Activated CD8-positive, alpha-beta T cell treated with anti-CD3 and anti-CD28 coated beads for 36 hours (primary cell): Measurements from ENCODE around the gene RYR2. TPM values are rescaled to one million over a fixed set of nuclear protein-coding genes. Genes with fewer than 3 reads are reported as not detected.
A peak's percentile ranks its signal among the peaks of the same experiment; 100 is the strongest.

Source experiments
- ATAC-seq: fragments of 200-7000 bp; cut with Tn5 transposase; one replicate; pipeline ENCODE4 v1.10.0; 2021; ENCODE audit warnings: mild to moderate bottlenecking, moderate library complexity
- CTCF ChIA-PET: fragments of 350-600 bp; sonication (Branson Sonifier 250); formaldehyde crosslinking; loops from one replicate; lab custom pipeline; 2021; ENCODE audit warnings: antibody characterized with exemption; lab: Charles Lee
- POLR2A ChIA-PET: fragments of 350-600 bp; sonication (Branson Sonifier 250); formaldehyde crosslinking; loops from one replicate; lab custom pipeline; 2021; ENCODE audit warnings: antibody characterized with exemption; lab: Charles Lee
- DNase-seq: peaks from one replicate; pipeline ENCODE4 v3.0.0-alpha.2; 2020
- H3K27ac Mint-ChIP-seq: one replicate; pipeline ENCODE4 v1.8.0; 2021; ENCODE audit warnings: mild to moderate bottlenecking, mixed read lengths
- H3K27me3 Mint-ChIP-seq: one replicate; pipeline ENCODE4 v1.8.0; 2021; ENCODE audit warnings: mixed read lengths
- H3K36me3 Mint-ChIP-seq: one replicate; pipeline ENCODE4 v1.8.0; 2021; ENCODE audit warnings: low read depth, mixed read lengths
- H3K4me1 Mint-ChIP-seq: one replicate; pipeline ENCODE4 v1.8.0; 2021; ENCODE audit warnings: low read depth, mixed read lengths
- H3K4me3 Mint-ChIP-seq: one replicate; pipeline ENCODE4 v1.8.0; 2021; ENCODE audit warnings: mild to moderate bottlenecking, moderate library complexity, mixed read lengths
- H3K9me3 Mint-ChIP-seq: one replicate; pipeline ENCODE4 v1.8.0; 2021; ENCODE audit warnings: mixed read lengths
- intact Hi-C: fragments of 100-400 bp; cut with micrococcal nuclease; formaldehyde crosslinking; loops from one replicate; pipeline ENCODE4 v1.10.0; 2022
- total RNA-seq, 2 experiments: library from RNA; stranded (reverse); gene quantifications; one replicate each; pipeline ENCODE4 v1.2.3, GENCODE V29; 2021
- TF ChIP-seq, protein P1 (sequence below): fragments of 200-600 bp; IDR thresholded peaks from one replicate; pipeline ENCODE4 v1.8.0; 2022; ENCODE audit warnings: antibody characterized with exemption, mild to moderate bottlenecking

The RYR2 gene
- total RNA-seq, 2 experiments from 2014 or later: 0.02 TPM

DNA sequence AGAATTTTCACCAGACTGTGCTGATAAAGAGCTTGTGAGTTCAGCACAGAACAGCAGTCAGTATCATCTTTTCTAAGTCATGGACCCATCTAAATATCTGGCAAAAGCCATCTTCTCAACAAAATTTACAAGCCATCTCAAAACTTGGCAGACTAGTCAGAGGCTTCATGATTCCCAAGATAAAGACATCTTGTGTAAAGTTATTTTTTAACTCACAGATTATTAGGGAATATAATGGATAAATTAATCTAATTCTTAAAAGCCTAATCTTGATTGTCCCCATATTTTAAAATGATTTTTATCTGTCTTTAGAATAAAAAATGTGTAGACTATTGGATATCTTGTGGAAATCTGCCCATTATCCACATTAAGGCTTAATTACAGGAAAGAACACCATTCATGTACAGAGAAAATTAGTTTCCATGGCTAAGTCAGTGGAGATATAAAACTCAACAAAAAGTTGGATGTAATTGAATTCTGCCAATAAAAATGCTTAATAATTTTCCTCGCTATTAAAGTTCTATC, 688.9 kb downstream of the RYR2 start:
- no peak overlapping the region for H3K4me3 Mint-ChIP-seq
- no peak overlapping the region for H3K27ac Mint-ChIP-seq
- H3K4me1 Mint-ChIP-seq: no peaks in the 10 kb centered on the region
- H3K9me3 Mint-ChIP-seq: no peaks in the 10 kb centered on the region
- TF ChIP-seq, protein P1, sequence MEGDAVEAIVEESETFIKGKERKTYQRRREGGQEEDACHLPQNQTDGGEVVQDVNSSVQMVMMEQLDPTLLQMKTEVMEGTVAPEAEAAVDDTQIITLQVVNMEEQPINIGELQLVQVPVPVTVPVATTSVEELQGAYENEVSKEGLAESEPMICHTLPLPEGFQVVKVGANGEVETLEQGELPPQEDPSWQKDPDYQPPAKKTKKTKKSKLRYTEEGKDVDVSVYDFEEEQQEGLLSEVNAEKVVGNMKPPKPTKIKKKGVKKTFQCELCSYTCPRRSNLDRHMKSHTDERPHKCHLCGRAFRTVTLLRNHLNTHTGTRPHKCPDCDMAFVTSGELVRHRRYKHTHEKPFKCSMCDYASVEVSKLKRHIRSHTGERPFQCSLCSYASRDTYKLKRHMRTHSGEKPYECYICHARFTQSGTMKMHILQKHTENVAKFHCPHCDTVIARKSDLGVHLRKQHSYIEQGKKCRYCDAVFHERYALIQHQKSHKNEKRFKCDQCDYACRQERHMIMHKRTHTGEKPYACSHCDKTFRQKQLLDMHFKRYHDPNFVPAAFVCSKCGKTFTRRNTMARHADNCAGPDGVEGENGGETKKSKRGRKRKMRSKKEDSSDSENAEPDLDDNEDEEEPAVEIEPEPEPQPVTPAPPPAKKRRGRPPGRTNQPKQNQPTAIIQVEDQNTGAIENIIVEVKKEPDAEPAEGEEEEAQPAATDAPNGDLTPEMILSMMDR: no peak
- no peaks in the 10 kb centered on the region for H3K36me3 Mint-ChIP-seq
- ChIA-PET CTCF (no interaction called here), POLR2A (no interaction called here)
- no peak for DNase-seq
- no peaks in the 10 kb centered on the region for H3K27me3 Mint-ChIP-seq
- ATAC-seq: no peak
- intact Hi-C loops: no loop called here

DNA sequence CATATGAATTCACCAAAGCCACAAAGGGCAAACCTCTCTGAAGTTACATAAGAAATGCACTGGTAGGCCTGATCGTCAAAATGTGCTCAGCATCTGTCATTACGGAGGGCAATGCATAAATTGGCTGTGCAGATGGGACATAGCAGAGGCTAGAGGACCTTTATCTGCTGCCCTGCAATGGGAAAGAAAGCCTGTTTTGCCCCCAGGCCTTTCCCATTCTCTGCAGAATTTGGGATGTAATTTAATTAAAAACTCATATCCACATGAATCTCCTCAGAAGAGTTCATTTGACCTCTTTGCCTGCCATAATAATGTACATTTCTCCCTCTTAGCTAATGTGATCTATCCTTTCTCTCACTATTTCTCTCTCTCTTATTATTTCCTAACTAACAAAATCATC, 690.7 kb downstream of the RYR2 start:
- H3K27ac Mint-ChIP-seq: no peak overlapping the region
- TF ChIP-seq, protein P1: no peak
- intact Hi-C loops: no loop called here
- H3K9me3 Mint-ChIP-seq: no peaks in the 10 kb centered on the region
- H3K4me1 Mint-ChIP-seq: peaks cover 6% of the 10 kb centered on the region
- H3K27me3 Mint-ChIP-seq: no peaks in the 10 kb centered on the region
- no peaks in the 10 kb centered on the region for H3K36me3 Mint-ChIP-seq
- DNase-seq (no peak), ATAC-seq (no peak)
- no peak overlapping the region for H3K4me3 Mint-ChIP-seq
- POLR2A ChIA-PET: no interaction called here
- CTCF ChIA-PET: no interaction called here

DNA sequence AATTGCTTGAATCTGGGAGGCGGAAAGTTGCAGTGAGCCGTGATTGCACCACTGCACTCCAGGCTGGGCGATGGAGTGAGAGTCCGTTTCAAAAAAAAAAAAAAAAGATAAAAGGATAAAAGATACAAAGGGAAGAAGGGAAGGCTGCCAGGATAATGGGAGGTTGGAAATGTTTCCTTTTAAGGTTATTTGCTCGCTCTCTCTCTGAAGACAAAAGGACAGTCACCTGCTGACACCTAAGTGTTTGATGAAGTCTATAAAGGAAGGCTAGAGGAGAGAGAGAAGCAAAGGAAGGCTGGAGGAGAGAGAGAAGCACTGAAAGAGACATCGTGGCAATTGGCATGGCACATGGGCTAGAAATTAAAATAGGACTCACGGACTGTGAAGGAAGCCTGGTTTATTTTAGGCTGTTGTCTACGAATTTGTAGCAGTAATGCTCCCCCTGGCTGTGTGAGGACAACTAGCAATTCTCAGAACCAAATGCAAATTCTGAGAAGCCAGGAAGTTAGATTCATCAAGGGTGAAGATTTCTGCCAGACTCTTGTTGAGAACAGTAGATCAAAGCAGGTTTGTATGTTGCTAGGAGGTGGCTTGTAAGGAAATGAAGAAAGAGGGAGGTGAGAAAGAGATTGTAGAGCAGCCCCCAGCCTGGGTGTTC, 694.5 kb downstream of the RYR2 start:
- no peak overlapping the region for H3K4me3 Mint-ChIP-seq
- intact Hi-C loops: no loop called here
- peak overlapping the region; percentile 36 for H3K27ac Mint-ChIP-seq
- ChIA-PET POLR2A (no interaction called here), CTCF (no interaction called here)
- no peaks in the 10 kb centered on the region for H3K9me3 Mint-ChIP-seq
- no peaks in the 10 kb centered on the region for H3K27me3 Mint-ChIP-seq
- TF ChIP-seq, protein P1: no peak
- peak; percentile 80 for ATAC-seq
- no peaks in the 10 kb centered on the region for H3K36me3 Mint-ChIP-seq
- peaks cover 6% of the 10 kb centered on the region for H3K4me1 Mint-ChIP-seq
- DNase-seq: no peak

DNA sequence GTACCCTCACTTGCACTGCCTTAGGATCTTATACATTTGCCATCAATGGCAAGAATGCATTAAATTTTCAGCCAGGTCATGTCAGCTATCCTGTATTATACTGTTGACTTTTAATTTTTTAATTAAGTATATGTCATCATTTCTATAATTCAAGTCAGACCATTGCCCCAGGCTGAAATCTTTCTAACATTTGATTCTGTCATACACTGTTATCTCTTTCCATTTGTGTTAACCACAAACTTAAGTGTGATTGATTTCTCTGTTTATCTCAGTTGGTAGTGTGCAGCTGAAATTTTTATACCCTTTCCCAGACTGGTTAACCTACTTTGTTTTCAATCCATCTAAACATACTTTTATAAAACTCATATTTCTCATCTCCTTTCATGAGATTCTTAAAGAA, 695.5 kb downstream of the RYR2 start:
- ChIA-PET POLR2A (no interaction called here), CTCF (no interaction called here)
- Mint-ChIP-seq H3K4me1 (peaks cover 6% of the 10 kb centered on the region), H3K9me3 (no peaks in the 10 kb centered on the region), H3K4me3 (no peak overlapping the region), H3K36me3 (no peaks in the 10 kb centered on the region), H3K27me3 (no peaks in the 10 kb centered on the region), H3K27ac (no peak overlapping the region)
- DNase-seq (no peak), ATAC-seq (no peak)
- intact Hi-C loops: no loop called here
- TF ChIP-seq, protein P1: no peak

DNA sequence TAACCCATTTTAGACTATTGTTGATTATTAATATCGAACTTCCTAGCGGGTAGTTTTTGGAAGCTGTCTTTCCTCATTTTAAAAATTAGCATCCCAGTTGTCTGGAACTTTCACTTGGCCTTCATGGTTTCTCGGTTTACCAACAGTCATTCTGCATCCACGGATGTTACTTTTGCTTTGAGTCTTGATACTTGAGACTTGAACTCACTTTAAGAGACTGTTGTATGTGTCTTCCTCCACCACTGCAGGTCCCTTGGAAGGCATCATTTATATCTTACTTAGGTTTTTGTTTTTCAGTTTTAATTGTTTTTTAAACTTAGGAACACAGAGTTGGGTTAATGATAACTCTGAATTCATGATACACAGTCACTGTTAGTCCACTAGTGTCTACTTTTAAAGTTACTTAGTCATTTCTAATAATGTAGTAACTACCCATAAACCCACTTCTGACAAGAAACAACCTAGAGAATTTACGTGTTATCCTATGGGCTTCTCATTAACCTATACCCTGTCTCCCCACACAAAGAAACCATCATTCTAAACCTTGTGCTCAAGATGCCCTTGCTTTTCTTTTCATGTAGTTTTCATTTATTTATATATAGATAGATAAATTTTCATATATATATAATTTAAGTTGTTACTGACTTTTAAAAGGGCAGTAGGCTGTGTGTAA, 696.1 kb downstream of the RYR2 start:
- intact Hi-C loops: no loop called here
- H3K27ac Mint-ChIP-seq: no peak overlapping the region
- no peaks in the 10 kb centered on the region for H3K27me3 Mint-ChIP-seq

More for the DNA sequence above, 696.1 kb downstream of the RYR2 start:
- ChIA-PET POLR2A (no interaction called here), CTCF (no interaction called here)
- no peaks in the 10 kb centered on the region for H3K9me3 Mint-ChIP-seq
- TF ChIP-seq, protein P1: no peak
- no peak overlapping the region for H3K4me3 Mint-ChIP-seq
- no peak for DNase-seq
- no peak for ATAC-seq
- peaks cover 6% of the 10 kb centered on the region for H3K4me1 Mint-ChIP-seq
- no peaks in the 10 kb centered on the region for H3K36me3 Mint-ChIP-seq
